HG03064 (cell line): ENCODE data around the gene SIRT6.
"Not testable (repeated sequence)": the region's sequence is repeated elsewhere in the genome, so short reads cannot be mapped to it uniquely, and the experiment has no call there.

Experiments
- ATAC-seq: cut with Tn5 transposase; IDR thresholded peaks from one replicate; pipeline ENCODE4 v1.9.1; 2021; ENCODE audit warnings: low read depth; ENCODE audit not compliant: unreplicated experiment

The SIRT6 gene

GRCh38 chr19:4182084-4182810, at the start of gene SIRT6, which contains the start of gene ANKRD24:
Gene SIRT6 (minus strand): TSS chr19:4182563. CDS start chr19:4182539, 24 bp downstream.
Gene ANKRD24 (plus strand): TSS chr19:4182689. CDS start chr19:4186426, 3,737 bp downstream.
- ATAC-seq, result peak; percentile 46

- ATAC-seq, result not testable (repeated sequence)
Measured at GRCh38 chr19:4232139-4232538, 49.8 kb upstream of the SIRT6 start.

GRCh38 chr19:4231521-4231920, 49.2 kb upstream of the SIRT6 start:
- not testable (repeated sequence) for ATAC-seq

GRCh38 chr19:4230237-4230636, 47.9 kb upstream of the SIRT6 start:
- not testable (repeated sequence) for ATAC-seq

- peak; percentile 57 for ATAC-seq
Measured at GRCh38 chr19:4229179-4229931, 47.0 kb upstream of the SIRT6 start, which contains the start of gene EBI3. Gene EBI3 (plus strand): TSS chr19:4229523. CDS start chr19:4229551, 28 bp downstream.

GRCh38 chr19:4228765-4229178, 46.4 kb upstream of the SIRT6 start:
- no peak for ATAC-seq

GRCh38 chr19:4227771-4228170, 45.4 kb upstream of the SIRT6 start:
- ATAC-seq, result no peak

GRCh38 chr19:4225885-4226284, 43.5 kb upstream of the SIRT6 start:
- no peak for ATAC-seq

GRCh38 chr19:4224470-4224869, 42.1 kb upstream of the SIRT6 start:
- no peak for ATAC-seq

- no peak for ATAC-seq
Measured at GRCh38 chr19:4220188-4220587, 37.8 kb upstream of the SIRT6 start.

- not testable (repeated sequence) for ATAC-seq
Measured at GRCh38 chr19:4218523-4218922, 36.2 kb upstream of the SIRT6 start.

- ATAC-seq, result no peak
Measured at GRCh38 chr19:4217429-4218264, 35.3 kb upstream of the SIRT6 start.

GRCh38 chr19:4216846-4217245, 34.5 kb upstream of the SIRT6 start:
- ATAC-seq, result no peak

GRCh38 chr19:4215807-4216206, 33.4 kb upstream of the SIRT6 start:
- ATAC-seq, result no peak

GRCh38 chr19:4213116-4213515, 30.8 kb upstream of the SIRT6 start:
- ATAC-seq, result no peak

GRCh38 chr19:4210166-4210731, 27.9 kb upstream of the SIRT6 start:
- no peak for ATAC-seq

- no peak for ATAC-seq
Measured at GRCh38 chr19:4208385-4209094, 26.2 kb upstream of the SIRT6 start.

GRCh38 chr19:4206818-4207484, 24.6 kb upstream of the SIRT6 start:
- ATAC-seq, result no peak

GRCh38 chr19:4201798-4202197, 19.4 kb upstream of the SIRT6 start:
- ATAC-seq, result no peak
